ENCODE results near the gene CRYGN.

DNA sequence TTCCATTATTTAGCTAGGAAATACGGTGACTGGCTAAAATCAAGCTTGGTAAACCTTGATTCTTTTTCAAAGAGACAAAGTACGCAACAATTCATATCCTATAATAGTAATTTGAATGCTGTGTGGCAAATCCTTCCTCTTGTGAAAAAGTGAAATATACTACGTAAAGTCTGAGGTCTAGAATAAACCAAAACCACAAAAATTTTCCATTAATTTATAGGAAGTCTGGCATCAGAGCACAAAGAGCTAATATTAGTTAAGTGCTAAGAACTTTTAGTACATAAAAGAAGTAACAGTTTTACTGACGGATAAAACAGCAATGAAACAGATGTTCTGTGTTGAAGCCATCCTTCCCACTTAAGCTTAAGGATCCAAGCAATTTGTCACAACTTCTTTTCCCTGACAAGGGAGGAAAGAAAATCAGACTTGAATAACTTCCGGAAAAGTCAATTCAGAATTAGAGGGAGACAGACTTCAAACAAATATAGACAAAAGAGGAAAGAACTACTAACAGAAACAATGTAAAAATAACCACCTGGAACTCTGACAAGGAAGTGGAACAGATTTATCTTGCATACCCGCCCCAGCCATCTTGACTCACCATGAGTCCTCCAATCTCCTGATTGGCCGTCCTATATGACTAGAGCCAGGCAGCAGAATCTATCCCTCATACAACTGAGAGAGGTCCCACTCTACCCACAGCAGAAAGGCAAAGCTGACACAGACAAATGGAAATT is 45.2 kb upstream of the CRYGN start:
- TF ChIP-seq NFIC (IDR thresholded peaks at IDR 0.05) (no peak), ZNF785 (CRISPR knock-in tag; IDR thresholded peaks at IDR 0.05) (no peak), PRMT5 (CRISPR knock-in tag; IDR thresholded peaks at IDR 0.05) (no peak), ZBTB7A (IDR thresholded peaks at IDR 0.05; ENCODE audit: borderline replicate concordance, control insufficient read depth, low read depth, low read length) (no peak), MAFK (IDR thresholded peaks at IDR 0.05; ENCODE audit: low read length) (no peak), NR3C1 (CRISPR knock-in tag; IDR thresholded peaks at IDR 0.05) (no peak), CEBPB (tag; IDR thresholded peaks at IDR 0.05) (no peak), BACH1 (tag; IDR thresholded peaks at IDR 0.05) (no peak), RFX5 (IDR thresholded peaks at IDR 0.05; ENCODE audit: low read depth, low read length) (no peak), ZNF592 (IDR thresholded peaks at IDR 0.05) (no peak), MXI1 (IDR thresholded peaks at IDR 0.05; ENCODE audit: low read depth, low read length) (no peak), JUND (IDR thresholded peaks at IDR 0.05; ENCODE audit: borderline replicate concordance, low read depth, low read length) (no peak), JUND (tag; IDR thresholded peaks at IDR 0.05; ENCODE audit: borderline replicate concordance, low read depth, low read length) (no peak)
- TF ChIP-seq, protein P1, sequence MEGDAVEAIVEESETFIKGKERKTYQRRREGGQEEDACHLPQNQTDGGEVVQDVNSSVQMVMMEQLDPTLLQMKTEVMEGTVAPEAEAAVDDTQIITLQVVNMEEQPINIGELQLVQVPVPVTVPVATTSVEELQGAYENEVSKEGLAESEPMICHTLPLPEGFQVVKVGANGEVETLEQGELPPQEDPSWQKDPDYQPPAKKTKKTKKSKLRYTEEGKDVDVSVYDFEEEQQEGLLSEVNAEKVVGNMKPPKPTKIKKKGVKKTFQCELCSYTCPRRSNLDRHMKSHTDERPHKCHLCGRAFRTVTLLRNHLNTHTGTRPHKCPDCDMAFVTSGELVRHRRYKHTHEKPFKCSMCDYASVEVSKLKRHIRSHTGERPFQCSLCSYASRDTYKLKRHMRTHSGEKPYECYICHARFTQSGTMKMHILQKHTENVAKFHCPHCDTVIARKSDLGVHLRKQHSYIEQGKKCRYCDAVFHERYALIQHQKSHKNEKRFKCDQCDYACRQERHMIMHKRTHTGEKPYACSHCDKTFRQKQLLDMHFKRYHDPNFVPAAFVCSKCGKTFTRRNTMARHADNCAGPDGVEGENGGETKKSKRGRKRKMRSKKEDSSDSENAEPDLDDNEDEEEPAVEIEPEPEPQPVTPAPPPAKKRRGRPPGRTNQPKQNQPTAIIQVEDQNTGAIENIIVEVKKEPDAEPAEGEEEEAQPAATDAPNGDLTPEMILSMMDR (IDR thresholded peaks at IDR 0.05 in 2 of 3, conservative IDR thresholded peaks at IDR 0.05 in 1 of 3; ENCODE audit: insufficient read depth in 2 of 3, low read depth in 1 of 3, low read length in 3 of 3): no peak
- TF ChIP-seq, protein P2, sequence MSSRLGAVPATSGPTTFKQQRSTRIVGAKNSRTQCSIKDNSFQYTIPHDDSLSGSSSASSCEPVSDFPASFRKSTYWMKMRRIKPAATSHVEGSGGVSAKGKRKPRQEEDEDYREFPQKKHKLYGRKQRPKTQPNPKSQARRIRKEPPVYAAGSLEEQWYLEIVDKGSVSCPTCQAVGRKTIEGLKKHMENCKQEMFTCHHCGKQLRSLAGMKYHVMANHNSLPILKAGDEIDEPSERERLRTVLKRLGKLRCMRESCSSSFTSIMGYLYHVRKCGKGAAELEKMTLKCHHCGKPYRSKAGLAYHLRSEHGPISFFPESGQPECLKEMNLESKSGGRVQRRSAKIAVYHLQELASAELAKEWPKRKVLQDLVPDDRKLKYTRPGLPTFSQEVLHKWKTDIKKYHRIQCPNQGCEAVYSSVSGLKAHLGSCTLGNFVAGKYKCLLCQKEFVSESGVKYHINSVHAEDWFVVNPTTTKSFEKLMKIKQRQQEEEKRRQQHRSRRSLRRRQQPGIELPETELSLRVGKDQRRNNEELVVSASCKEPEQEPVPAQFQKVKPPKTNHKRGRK (tag; IDR thresholded peaks at IDR 0.05): no peak
